GM12878 (cell line): ENCODE results near the gene NFIX.

Source experiments
- CTCF ChIP-seq, 3 experiments: IDR thresholded peaks in 2 of 3; conservative IDR thresholded peaks in 1 of 3; 2 replicates each; pipeline ENCODE4 v1.5.1; 2011; ENCODE audit warnings: low read depth in 3 of 3, low read length in 3 of 3, mild to moderate bottlenecking in 3 of 3, control low read depth in 2 of 3, moderate library complexity in 2 of 3, inconsistent platforms in 1 of 3, mixed read lengths in 1 of 3; ENCODE audit not compliant: control insufficient read depth in 2 of 3, insufficient read depth in 1 of 3; ENCODE audit errors: extremely low read depth in 1 of 3
- E4F1 ChIP-seq: fragments of 450-650 bp; IDR thresholded peaks from 2 replicates; pipeline ENCODE4 v1.6.1; 2018; ENCODE audit warnings: borderline replicate concordance, mild to moderate bottlenecking; ENCODE audit not compliant: partially characterized antibody
- ESRRA ChIP-seq: IDR thresholded peaks from 2 replicates; pipeline ENCODE4 v1.6.1; 2012; ENCODE audit warnings: mild to moderate bottlenecking, low read length, improper control_type of control experiment
- POLR2AphosphoS5 ChIP-seq: IDR thresholded peaks from 2 replicates; pipeline ENCODE4 v1.6.1; 2011; ENCODE audit warnings: mild to moderate bottlenecking, low read length, inconsistent platforms
- RCOR1 ChIP-seq: conservative IDR thresholded peaks from 2 replicates; pipeline ENCODE4 v1.6.1; 2012; ENCODE audit warnings: low read depth, low read length, improper control_type of control experiment
- RELA ChIP-seq: fragments of 450-650 bp; IDR thresholded peaks from 2 replicates; pipeline ENCODE4 v1.8.0; 2014; ENCODE audit warnings: borderline replicate concordance; ENCODE audit not compliant: partially characterized antibody
- SREBF2 ChIP-seq: IDR thresholded peaks from 2 replicates; pipeline ENCODE4 v1.6.1; 2012; ENCODE audit warnings: mild to moderate bottlenecking, low read length
- ZSCAN29 ChIP-seq: fragments of 450-650 bp; IDR thresholded peaks from 2 replicates; pipeline ENCODE4 v1.6.1; 2017; ENCODE audit warnings: mild to moderate bottlenecking, moderate library complexity

DNA sequence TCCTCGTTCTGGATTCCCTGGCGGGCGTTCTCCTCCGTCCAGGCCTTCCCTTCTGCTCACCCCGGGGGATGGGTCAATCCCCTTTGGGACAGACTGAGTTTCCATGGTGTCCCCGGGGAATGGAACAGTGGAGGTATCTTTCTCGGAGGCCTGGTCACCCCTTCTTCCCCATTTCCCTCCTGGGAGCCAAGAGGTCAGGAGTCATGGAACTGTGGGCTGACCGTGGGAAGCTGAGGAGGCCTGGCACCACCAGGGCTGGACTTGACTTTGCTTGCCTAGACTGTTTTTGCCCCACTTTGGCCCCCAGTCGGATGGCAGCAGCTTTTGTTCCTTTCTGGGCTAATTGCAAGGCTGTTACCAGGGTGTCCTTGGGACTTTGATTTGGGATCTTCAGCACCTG, 124.8 kb downstream of the NFIX start:
- no peak for TF ChIP-seq ESRRA
- no peak for TF ChIP-seq RELA
- TF ChIP-seq RCOR1, result no peak
- no peak for TF ChIP-seq POLR2AphosphoS5
- no peak for TF ChIP-seq E4F1
- TF ChIP-seq SREBF2, result no peak
- TF ChIP-seq ZSCAN29, result no peak
- no peak for TF ChIP-seq CTCF (IDR thresholded peaks at IDR 0.05 in 2 of 3, conservative IDR thresholded peaks at IDR 0.05 in 1 of 3; ENCODE audit: control insufficient read depth in 2 of 3, extremely low read depth in 1 of 3, insufficient read depth in 1 of 3, low read depth in 3 of 3, low read length in 3 of 3)
